ENCODE results near the gene SETMAR. TPM values are rescaled to one million over a fixed set of nuclear protein-coding genes. Genes with fewer than 3 reads are reported as not detected.

The SETMAR gene
- polyA plus RNA-seq, 1 of the 3 experiments (the other 2 are of a cell fraction) = 10.6 TPM

GRCh38 chr3:4351872-4352271, 48.7 kb downstream of the SETMAR start:
- CTCF ChIA-PET = interaction anchor here (1.0 to 5.3 kb wide), 20 partner anchors 9 to 331 kb away, joined by 3 to 117 read pairs (median 10); partner anchors contain the start of gene ITPR1
- POLR2A ChIA-PET = interaction anchor here (1.8 kb wide), 1 partner anchor 142 kb away, joined by 17 read pairs; the partner anchor contains the start of gene ITPR1
- Histone ChIP-seq H3K9me2 (no peaks in the 10 kb centered on the region), H3K4me3 (ENCODE audit: low read depth in 2 of 2, low read length in 1 of 2) (no peak overlapping the region), H3K4me2 (no peak overlapping the region), H3K79me2 (ENCODE audit: insufficient read depth) (no peaks in the 10 kb centered on the region), H3K9ac (no peak overlapping the region), H3K4me1 (ENCODE audit: control insufficient read depth in 1 of 2, insufficient read depth in 2 of 2, low read depth in 1 of 2, low read length in 1 of 2) (peaks cover 0 to 21% of the 10 kb centered on the region in 2 experiments; a peak in 2 of 4 replicates), H3K36me3 (replicated peaks in 1 of 2; ENCODE audit: control insufficient read depth in 1 of 2, insufficient read depth in 2 of 2, low read length in 1 of 2) (no peaks in the 10 kb centered on the region), H2AFZ (ENCODE audit: low read depth) (no peak overlapping the region), H3K9me3 (no peaks in the 10 kb centered on the region), H3K27ac (ENCODE audit: low read depth in 2 of 2, low read length in 1 of 2) (no peak overlapping the region), H4K20me1 (ENCODE audit: insufficient read depth) (no peaks in the 10 kb centered on the region), H3F3A (replicated peaks; ENCODE audit: insufficient read depth) (no peaks in the 10 kb centered on the region), H3K27me3 (ENCODE audit: insufficient read depth) (no peaks in the 10 kb centered on the region)
- TF ChIP-seq TAF1 (IDR thresholded peaks at IDR 0.05; ENCODE audit: borderline replicate concordance, low read depth, low read length) (no peak), ZBTB33 (IDR thresholded peaks at IDR 0.05; ENCODE audit: borderline replicate concordance, low read depth) (no peak), JUND (IDR thresholded peaks at IDR 0.05) (no peak), USF2 (IDR thresholded peaks at IDR 0.05; ENCODE audit: borderline replicate concordance, low read depth, low read length) (no peak), ELF1 (IDR thresholded peaks at IDR 0.05) (no peak), POLR2AphosphoS5 (IDR thresholded peaks at IDR 0.05; ENCODE audit: low read depth, low read length) (no peak), GABPA (IDR thresholded peaks at IDR 0.05; ENCODE audit: low read depth) (no peak), TEAD4 (IDR thresholded peaks at IDR 0.05; ENCODE audit: borderline replicate concordance, insufficient read depth) (no peak), CHD2 (IDR thresholded peaks at IDR 0.05; ENCODE audit: low read length, partially characterized antibody) (no peak), RFX5 (IDR thresholded peaks at IDR 0.05; ENCODE audit: low read length) (no peak), EZH2phosphoT487 (IDR thresholded peaks at IDR 0.05; ENCODE audit: borderline replicate concordance, low read depth) (no peak), FOXM1 (IDR thresholded peaks at IDR 0.05; ENCODE audit: low read depth) (no peak), IRF3 (IDR thresholded peaks at IDR 0.05; ENCODE audit: low read depth, low read length) (no peak), YY1 (IDR thresholded peaks at IDR 0.05; ENCODE audit: low read depth) (no peak)
- 90% methylated on average over 4 of the region's 4 CpGs for WGBS (ENCODE audit: low lambda C conversion rate)
- no peak for DNase-seq

Data from SK-N-SH (cell line).